Measurements from ENCODE around the gene PLAC8. TPM values are rescaled to one million over a fixed set of nuclear protein-coding genes. Genes with fewer than 3 reads are reported as not detected.

PLAC8 gene
- total RNA-seq, 6 experiments from 2014 or later: 1.8 to 7.4 (median 5.7) TPM

- H3K4me3 Mint-ChIP-seq: no peak overlapping the region
- TF ChIP-seq CTCF (IDR thresholded peaks at IDR 0.05): no peak
- H3K27me3 Mint-ChIP-seq (ENCODE audit: insufficient read depth): no peaks in the 10 kb centered on the region; the same call in 1 of the 2 replicates
- no peak for DNase-seq
- H3K27ac Mint-ChIP-seq: peak overlapping the region; percentile 45; the same call in 1 of the 2 replicates
- peaks cover 14% of the 10 kb centered on the region for H3K4me1 Mint-ChIP-seq (ENCODE audit: low read depth)
- peaks cover 9% of the 10 kb centered on the region for H3K9me3 Mint-ChIP-seq
- H3K36me3 Mint-ChIP-seq (ENCODE audit: low read depth): peaks cover 10% of the 10 kb centered on the region
Measured at GRCh38 chr4:83129264-83129663, 14.7 kb upstream of the PLAC8 start.

- TF ChIP-seq CTCF (IDR thresholded peaks at IDR 0.05): no peak
Measured at GRCh38 chr4:83128240-83128929, 13.9 kb upstream of the PLAC8 start.

GRCh38 chr4:83125738-83126141 lies 11.2 kb upstream of the PLAC8 start:
- Mint-ChIP-seq H3K4me1 (ENCODE audit: low read depth) (peaks cover 14% of the 10 kb centered on the region), H3K4me3 (no peak overlapping the region), H3K36me3 (ENCODE audit: low read depth) (peaks cover 5% of the 10 kb centered on the region), H3K27me3 (ENCODE audit: insufficient read depth) (no peaks in the 10 kb centered on the region), H3K9me3 (peaks cover 22% of the 10 kb centered on the region), H3K27ac (no peak overlapping the region)
- no peak for DNase-seq
- no peak for TF ChIP-seq CTCF (IDR thresholded peaks at IDR 0.05)

More at GRCh38 chr4:83128240-83128929, 13.9 kb upstream of the PLAC8 start:
- H3K36me3 Mint-ChIP-seq (ENCODE audit: low read depth): peaks cover 4% of the 10 kb centered on the region; the same call in 1 of the 2 replicates
- H3K4me3 Mint-ChIP-seq: peak overlapping the region; percentile 78
- H3K27ac Mint-ChIP-seq: peak overlapping the region; percentile 94
- H3K9me3 Mint-ChIP-seq: peaks cover 11% of the 10 kb centered on the region
- peaks cover 14% of the 10 kb centered on the region for H3K4me1 Mint-ChIP-seq (ENCODE audit: low read depth)
- H3K27me3 Mint-ChIP-seq (ENCODE audit: insufficient read depth): no peaks in the 10 kb centered on the region; the same call in 1 of the 2 replicates
- peak; percentile 89 for DNase-seq

- peak; percentile 22 for DNase-seq
- Mint-ChIP-seq H3K27me3 (ENCODE audit: insufficient read depth) (no peaks in the 10 kb centered on the region; the same call in 1 of the 2 replicates), H3K36me3 (ENCODE audit: low read depth) (peaks cover 5% of the 10 kb centered on the region), H3K9me3 (peaks cover 22% of the 10 kb centered on the region), H3K27ac (no peak overlapping the region), H3K4me3 (no peak overlapping the region), H3K4me1 (ENCODE audit: low read depth) (peaks cover 13% of the 10 kb centered on the region)
- no peak for TF ChIP-seq CTCF (IDR thresholded peaks at IDR 0.05)
Measured at GRCh38 chr4:83124111-83124780, 9.7 kb upstream of the PLAC8 start.

GRCh38 chr4:83121246-83121645 lies 6.7 kb upstream of the PLAC8 start:
- no peak for DNase-seq
- H3K4me1 Mint-ChIP-seq (ENCODE audit: low read depth): peaks cover 9% of the 10 kb centered on the region
- H3K4me3 Mint-ChIP-seq: no peak overlapping the region
- TF ChIP-seq CTCF (IDR thresholded peaks at IDR 0.05): no peak
- no peaks in the 10 kb centered on the region; the same call in 1 of the 2 replicates for H3K27me3 Mint-ChIP-seq (ENCODE audit: insufficient read depth)
- H3K9me3 Mint-ChIP-seq: peaks cover 22% of the 10 kb centered on the region
- no peak overlapping the region for H3K27ac Mint-ChIP-seq
- peaks cover 5% of the 10 kb centered on the region for H3K36me3 Mint-ChIP-seq (ENCODE audit: low read depth)
